K562 (cell line): Measurements from ENCODE around the gene ARHGAP26. TPM values are rescaled to one million over a fixed set of nuclear protein-coding genes. Genes with fewer than 3 reads are reported as not detected.

Source experiments
- ATAC-seq: fragments of 200-7000 bp; cut with Tn5 transposase; 3 replicates; pipeline ENCODE4 v1.9.1; 2020; ENCODE audit warnings: moderate library complexity
- BruUV-seq: library from RNA; stranded (reverse); fragments of 400-500 nt; replicated peaks from 2 replicates; lab custom pipeline; 2021; lab: Mats Ljungman, UMichigan
- CTCF ChIA-PET: fragments of 300-600 bp; formaldehyde crosslinking; extraction: SDS; loops from one replicate; lab custom pipeline; 2021; ENCODE audit warnings: low intra/inter-chr PET ratio; lab: Yijun Ruan, JAX
- POLR2A ChIA-PET: fragments of 300-600, 350-650 bp; sonication (Branson Sonifier 250); formaldehyde crosslinking; extraction: SDS; loops from one replicate; lab custom pipeline; 2021; ENCODE audit warnings: antibody characterized with exemption, inconsistent platforms; lab: Yijun Ruan, JAX
- DNase-seq, 4 experiments: peaks; one replicate each; pipeline versions ENCODE4 v3.0.0 to v3.0.0-alpha.2; 2011 to 2018; ENCODE audit warnings: low spot score in 3 of 4, mixed read lengths in 3 of 4; ENCODE audit errors: extremely low read depth in 1 of 4
- FAIRE-seq: peaks from 2 replicates; lab custom pipeline; 2011; peaks lifted over from hg19 to GRCh38; lab: Jason Lieb, UNC
- H2AFZ ChIP-seq: 2 replicates; pipeline ENCODE4 v1.6.0; 2011; ENCODE audit warnings: low read depth, low read length, control low read depth, inconsistent platforms
- H3K27ac ChIP-seq: fragments of 200-600 bp; 3 replicates; pipeline ENCODE4 v1.8.0; 2011; ENCODE audit warnings: low read depth, mild to moderate bottlenecking, control low read depth, inconsistent platforms, low read length, moderate library complexity, mixed read lengths; ENCODE audit errors: extremely low read depth
- H3K27me3 ChIP-seq, 2 experiments: fragments of 300-600 bp in 1 of 2; 2 replicates in 1 of 2; 3 replicates in 1 of 2; pipeline versions ENCODE4 v1.6.0 to v1.8.0; 2011; ENCODE audit warnings: inconsistent platforms in 2 of 2, low read length in 2 of 2, mild to moderate bottlenecking in 1 of 2, mixed read lengths in 1 of 2, moderate library complexity in 1 of 2; ENCODE audit not compliant: control insufficient read depth in 2 of 2, insufficient read depth in 2 of 2
- H3K36me3 ChIP-seq: fragments of 300-600 bp; 3 replicates; pipeline ENCODE4 v1.8.0; 2011; ENCODE audit warnings: mild to moderate bottlenecking, low read length, inconsistent platforms; ENCODE audit not compliant: control insufficient read depth, insufficient read depth
- H3K4me1 ChIP-seq, 2 experiments: fragments of 200-600 bp in 1 of 2; replicated peaks in 1 of 2; 2 replicates in 1 of 2; 3 replicates in 1 of 2; pipeline versions ENCODE4 v1.5.1 to v1.8.0; 2011; ENCODE audit warnings: inconsistent platforms in 2 of 2, low read length in 2 of 2, mild to moderate bottlenecking in 1 of 2, mixed read lengths in 1 of 2, moderate library complexity in 1 of 2; ENCODE audit not compliant: control insufficient read depth in 2 of 2, insufficient read depth in 2 of 2
- H3K4me2 ChIP-seq: 2 replicates; pipeline ENCODE4 v1.6.1; 2011; ENCODE audit warnings: low read length, control low read depth, inconsistent platforms, mixed read lengths; ENCODE audit not compliant: insufficient read depth
- H3K4me3 ChIP-seq: fragments of 200-600 bp; sonication (generic), shearing (Covaris generic); 2 replicates; pipeline ENCODE4 v1.5.1; 2016; ENCODE audit warnings: control low read depth, inconsistent platforms
- H3K79me2 ChIP-seq: fragments of 200-600 bp; 3 replicates; pipeline ENCODE4 v1.8.0; 2011; ENCODE audit warnings: low read length, inconsistent platforms; ENCODE audit not compliant: control insufficient read depth, insufficient read depth
- H3K9ac ChIP-seq, 2 experiments: 2 replicates each; pipeline versions ENCODE4 v1.6.0 to v1.6.1; 2011; ENCODE audit warnings: low read depth in 2 of 2, low read length in 2 of 2, control low read depth in 1 of 2, inconsistent platforms in 1 of 2, mild to moderate bottlenecking in 1 of 2, mixed read lengths in 1 of 2; ENCODE audit not compliant: insufficient read depth in 1 of 2
- H3K9me1 ChIP-seq: one replicate; pipeline ENCODE4 v1.6.0; 2011; ENCODE audit warnings: inconsistent platforms, mild to moderate bottlenecking, low read length, moderate library complexity; ENCODE audit not compliant: control insufficient read depth, insufficient read depth
- H3K9me3 ChIP-seq: replicated peaks from 2 replicates; pipeline ENCODE4 v1.5.1; 2011; ENCODE audit warnings: low read depth, low read length, inconsistent platforms; ENCODE audit not compliant: control insufficient read depth, insufficient read depth
- H4K20me1 ChIP-seq: replicated peaks from 2 replicates; pipeline ENCODE4 v1.6.1; 2011; ENCODE audit warnings: low read length, inconsistent platforms, mixed read lengths; ENCODE audit not compliant: control insufficient read depth, insufficient read depth
- CHAMP1 ChIP-seq: fragments of 450-650 bp; IDR thresholded peaks from 2 replicates; pipeline ENCODE4 v1.6.1; 2016; ENCODE audit warnings: mild to moderate bottlenecking
- ELK1 ChIP-seq: sonication (generic); formaldehyde crosslinking; IDR thresholded peaks from 2 replicates; pipeline ENCODE4 v1.8.1; 2022; ENCODE audit warnings: missing genetic modification reagents
- ETV5 ChIP-seq: sonication (generic); formaldehyde crosslinking; IDR thresholded peaks from 2 replicates; pipeline ENCODE4 v1.4.0; 2020; ENCODE audit warnings: low read depth, mild to moderate bottlenecking, missing genetic modification reagents
- FOXK1 ChIP-seq: sonication (generic); formaldehyde crosslinking; IDR thresholded peaks from 2 replicates; pipeline ENCODE4 v1.8.0; 2022; ENCODE audit warnings: missing genetic modification reagents, mild to moderate bottlenecking, borderline replicate concordance
- MTF1 ChIP-seq: fragments of 250-450 bp; sonication (Bioruptor Pico); IDR thresholded peaks from 2 replicates; pipeline ENCODE4 v1.9.0; 2021; ENCODE audit warnings: moderate library complexity, mild to moderate bottlenecking, inconsistent platforms, borderline replicate concordance
- NFXL1 ChIP-seq: fragments of 450-650 bp; formaldehyde crosslinking; IDR thresholded peaks from 2 replicates; pipeline ENCODE4 v1.4.0; 2021; ENCODE audit warnings: mild to moderate bottlenecking
- NR1H2 ChIP-seq: sonication (generic); formaldehyde crosslinking; IDR thresholded peaks from 2 replicates; pipeline ENCODE4 v1.4.0; 2020; ENCODE audit warnings: mild to moderate bottlenecking, missing genetic modification reagents
- PHF20 ChIP-seq: fragments of 450-650 bp; IDR thresholded peaks from 2 replicates; pipeline ENCODE4 v1.6.1; 2018; ENCODE audit not compliant: partially characterized antibody
- SMARCA4 ChIP-seq: fragments of 450-650 bp; IDR thresholded peaks from 2 replicates; pipeline ENCODE4 v1.6.1; 2016
- SRSF7 ChIP-seq: fragments of 200-400 bp; formaldehyde crosslinking; optimal IDR thresholded peaks from 2 replicates; pipeline ENCODE3; 2017; ENCODE audit warnings: mild to moderate bottlenecking, low read depth, low read length
- TRIM24 ChIP-seq, 2 experiments: fragments of 450-650 bp; IDR thresholded peaks; 2 replicates each; pipeline ENCODE4 v1.6.1; 2016
- XRCC3 ChIP-seq: fragments of 450-650 bp; IDR thresholded peaks from 2 replicates; pipeline ENCODE4 v1.6.1; 2017; ENCODE audit warnings: mild to moderate bottlenecking, moderate library complexity
- ZNF398 ChIP-seq: fragments of 250-450 bp; sonication (Bioruptor Pico); IDR thresholded peaks from 2 replicates; pipeline ENCODE4 v1.8.0; 2021; ENCODE audit warnings: moderate library complexity, mild to moderate bottlenecking, inconsistent platforms
- ZNF57 ChIP-seq: fragments of 450-650 bp; formaldehyde crosslinking; IDR thresholded peaks from 2 replicates; pipeline ENCODE4 v1.4.0; 2020; ENCODE audit warnings: mild to moderate bottlenecking, moderate library complexity
- whole genome bisulfite sequencing: fragments of 100-300 bp; shearing (Covaris generic); methylation state at CpG from one replicate; pipeline ENCODE4 v1.1.6; 2016; ENCODE audit warnings: low coverage, mixed read lengths; ENCODE audit not compliant: insufficient coverage; ENCODE audit errors: missing lambda C conversion rate; 5-methylcytosine and 5-hydroxymethylcytosine counted together
- in situ Hi-C: fragments of 300-500 bp; cut with MboI; formaldehyde crosslinking; loops from 4 replicates; pipeline ENCODE4 v1.15.0; 2018; ENCODE audit warnings: inconsistent platforms, mixed read lengths
- intact Hi-C: fragments of 100-400 bp; cut with micrococcal nuclease; formaldehyde crosslinking; loops from 2 replicates; pipeline ENCODE4 v1.14.2; 2022
- polyA plus RNA-seq, 8 experiments: library from polyadenylated mRNA; depleted of rRNA in 4 of 8; stranded (reverse) in 5 of 8; unstranded in 3 of 8; fragments of >200 nt; fragmentation: Nextera tagmentation in 2 of 8; fragmentation: Illumina TruSeq in 1 of 8; extraction: Ambion mirVana in 2 of 8; extraction: Trizol in 1 of 8; gene quantifications; 2 replicates each; pipeline versions ENCODE4 v1.2.1 to v1.2.3, GENCODE V29; 2011 to 2014; ENCODE audit warnings: inconsistent platforms in 1 of 8, missing spikeins in 1 of 8
- total RNA-seq, 7 experiments: library from RNA; depleted of rRNA in 6 of 7; stranded (reverse); fragments of >200 nt in 6 of 7; fragmentation: Illumina TruSeq in 2 of 7; extraction: Trizol in 2 of 7; gene quantifications; 2 replicates each; pipeline versions ENCODE4 v1.2.1 to v1.2.3, GENCODE V29; 2011 to 2021; ENCODE audit warnings: low replicate concordance in 1 of 7
- TF ChIP-seq, protein P1 (sequence below): sonication (generic); formaldehyde crosslinking; IDR thresholded peaks from 2 replicates; pipeline ENCODE4 v1.9.0; 2022; ENCODE audit warnings: mild to moderate bottlenecking, missing genetic modification reagents
- TF ChIP-seq, protein P2 (sequence below): IDR thresholded peaks from 3 replicates; pipeline ENCODE4 v1.6.1; 2011; ENCODE audit warnings: borderline replicate concordance, mild to moderate bottlenecking; ENCODE audit not compliant: insufficient read length, insufficient read depth

ARHGAP26 gene
- total and polyA plus RNA-seq, 9 of the 15 experiments (the other 6 are each of a cell fraction or from before 2014, with no cell fraction given) = 0.13 to 1.1 (median 0.55) TPM

GRCh38 chr5:143138839-143139238, 368.7 kb downstream of the ARHGAP26 start:
- Histone ChIP-seq H3K36me3 (no peaks in the 10 kb centered on the region), H3K4me2 (peak overlapping the region; percentile 19; the same call in 1 of the 2 replicates), H2AFZ (peak overlapping the region; percentile 52; the same call in 1 of the 2 replicates), H3K4me3 (no peak overlapping the region), H3K79me2 (no peaks in the 10 kb centered on the region), H3K9me3 (no peaks in the 10 kb centered on the region), H4K20me1 (no peaks in the 10 kb centered on the region), H3K4me1 (peaks cover 0 to 19% of the 10 kb centered on the region in 2 experiments; a peak in 3 of 5 replicates), H3K27me3 (no peaks in the 10 kb centered on the region), H3K9me1 (no peaks in the 10 kb centered on the region), H3K27ac (no peak overlapping the region), H3K9ac (no peak overlapping the region)
- ChIA-PET CTCF (no interaction called here), POLR2A (interaction anchor here (0.6 to 0.9 kb wide), 2 partner anchors 18 to 260 kb away, joined by 3 to 4 read pairs; no protein-coding TSS in a partner anchor)
- in situ Hi-C loops = no loop called here
- DNase-seq (peak in 2 of 4 experiments; percentile 35 to 46), FAIRE-seq (peak; percentile 35), ATAC-seq (no peak; the same call in 2 of the 3 replicates)
- WGBS = 9% methylated on average over 8 of the region's 8 CpGs
- intact Hi-C loops = no loop called here
- no TSS peak for BruUV-seq
- TF ChIP-seq XRCC3 = no peak
- TF ChIP-seq SRSF7 = no peak
- no peak for TF ChIP-seq ELK1 (CRISPR knock-in tag)
- TF ChIP-seq, protein P1, sequence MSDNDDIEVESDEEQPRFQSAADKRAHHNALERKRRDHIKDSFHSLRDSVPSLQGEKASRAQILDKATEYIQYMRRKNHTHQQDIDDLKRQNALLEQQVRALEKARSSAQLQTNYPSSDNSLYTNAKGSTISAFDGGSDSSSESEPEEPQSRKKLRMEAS = no peak
- no peak for TF ChIP-seq TRIM24 (IDR thresholded peaks at IDR 0.05)
- TF ChIP-seq ETV5 = no peak
- no peak for TF ChIP-seq FOXK1 (CRISPR knock-in tag)
- TF ChIP-seq CHAMP1 = no peak
- TF ChIP-seq MTF1 (CRISPR knock-in tag) = no peak
- TF ChIP-seq ZNF57 = peak; percentile 87; the same call in 1 of the 2 replicates
- no peak for TF ChIP-seq NR1H2 (CRISPR knock-in tag)
- no peak for TF ChIP-seq NFXL1 (CRISPR knock-in tag)
- no peak for TF ChIP-seq SMARCA4
- TF ChIP-seq, protein P2, sequence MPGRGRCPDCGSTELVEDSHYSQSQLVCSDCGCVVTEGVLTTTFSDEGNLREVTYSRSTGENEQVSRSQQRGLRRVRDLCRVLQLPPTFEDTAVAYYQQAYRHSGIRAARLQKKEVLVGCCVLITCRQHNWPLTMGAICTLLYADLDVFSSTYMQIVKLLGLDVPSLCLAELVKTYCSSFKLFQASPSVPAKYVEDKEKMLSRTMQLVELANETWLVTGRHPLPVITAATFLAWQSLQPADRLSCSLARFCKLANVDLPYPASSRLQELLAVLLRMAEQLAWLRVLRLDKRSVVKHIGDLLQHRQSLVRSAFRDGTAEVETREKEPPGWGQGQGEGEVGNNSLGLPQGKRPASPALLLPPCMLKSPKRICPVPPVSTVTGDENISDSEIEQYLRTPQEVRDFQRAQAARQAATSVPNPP = no peak
- no peak for TF ChIP-seq ZNF398 (CRISPR knock-in tag)
- TF ChIP-seq PHF20 = no peak
